Epithelial cell of esophagus (primary cell): ENCODE results near the gene TTC21A.
A peak's percentile ranks its signal among the peaks of the same experiment; 100 is the strongest.

Experiments
- DNase-seq: peaks from one replicate; pipeline ENCODE4 v3.0.0; 2010; ENCODE audit warnings: low read depth
- H3K4me3 ChIP-seq: 2 replicates; pipeline ENCODE4 v1.5.1; 2011; ENCODE audit warnings: mild to moderate bottlenecking, low read length, control low read depth
- TF ChIP-seq, protein P1 (sequence below): IDR thresholded peaks from 2 replicates; pipeline ENCODE4 v1.5.1; 2011; ENCODE audit warnings: low read depth, mild to moderate bottlenecking, low read length, control low read depth, inconsistent platforms; ENCODE audit not compliant: insufficient read depth; ENCODE audit errors: missing control alignments

The TTC21A gene

DNA sequence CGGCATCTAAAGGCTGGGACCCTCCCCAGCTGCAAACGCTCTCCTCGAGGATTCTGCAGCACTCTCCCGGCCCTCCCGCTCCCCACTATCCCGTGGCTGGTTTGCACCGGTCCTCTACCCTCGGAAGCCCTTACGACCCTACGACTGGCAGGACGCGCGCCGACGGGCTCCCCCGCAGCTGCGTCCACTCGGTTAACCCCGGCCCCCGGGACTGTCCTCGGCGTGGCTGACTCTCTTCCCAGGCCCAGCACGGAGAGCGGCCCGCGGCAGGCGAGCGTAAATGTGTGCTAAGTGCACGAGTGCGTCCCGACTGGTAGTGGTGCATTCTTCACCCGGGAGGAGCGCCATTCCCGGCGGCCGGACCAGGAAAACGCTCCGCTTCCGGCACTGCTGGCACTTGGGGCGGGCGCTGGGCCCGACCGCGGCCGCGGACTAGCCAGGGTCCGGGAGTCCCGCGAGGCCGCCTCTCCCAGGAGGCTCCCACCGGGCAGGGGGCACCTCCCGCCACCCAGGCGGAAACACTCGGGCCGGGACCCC, 561 bp upstream of the TTC21A start:
- peak; percentile 75 for DNase-seq
- TF ChIP-seq, protein P1, sequence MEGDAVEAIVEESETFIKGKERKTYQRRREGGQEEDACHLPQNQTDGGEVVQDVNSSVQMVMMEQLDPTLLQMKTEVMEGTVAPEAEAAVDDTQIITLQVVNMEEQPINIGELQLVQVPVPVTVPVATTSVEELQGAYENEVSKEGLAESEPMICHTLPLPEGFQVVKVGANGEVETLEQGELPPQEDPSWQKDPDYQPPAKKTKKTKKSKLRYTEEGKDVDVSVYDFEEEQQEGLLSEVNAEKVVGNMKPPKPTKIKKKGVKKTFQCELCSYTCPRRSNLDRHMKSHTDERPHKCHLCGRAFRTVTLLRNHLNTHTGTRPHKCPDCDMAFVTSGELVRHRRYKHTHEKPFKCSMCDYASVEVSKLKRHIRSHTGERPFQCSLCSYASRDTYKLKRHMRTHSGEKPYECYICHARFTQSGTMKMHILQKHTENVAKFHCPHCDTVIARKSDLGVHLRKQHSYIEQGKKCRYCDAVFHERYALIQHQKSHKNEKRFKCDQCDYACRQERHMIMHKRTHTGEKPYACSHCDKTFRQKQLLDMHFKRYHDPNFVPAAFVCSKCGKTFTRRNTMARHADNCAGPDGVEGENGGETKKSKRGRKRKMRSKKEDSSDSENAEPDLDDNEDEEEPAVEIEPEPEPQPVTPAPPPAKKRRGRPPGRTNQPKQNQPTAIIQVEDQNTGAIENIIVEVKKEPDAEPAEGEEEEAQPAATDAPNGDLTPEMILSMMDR: no peak
- H3K4me3 ChIP-seq: peak overlapping the region; percentile 89

DNA sequence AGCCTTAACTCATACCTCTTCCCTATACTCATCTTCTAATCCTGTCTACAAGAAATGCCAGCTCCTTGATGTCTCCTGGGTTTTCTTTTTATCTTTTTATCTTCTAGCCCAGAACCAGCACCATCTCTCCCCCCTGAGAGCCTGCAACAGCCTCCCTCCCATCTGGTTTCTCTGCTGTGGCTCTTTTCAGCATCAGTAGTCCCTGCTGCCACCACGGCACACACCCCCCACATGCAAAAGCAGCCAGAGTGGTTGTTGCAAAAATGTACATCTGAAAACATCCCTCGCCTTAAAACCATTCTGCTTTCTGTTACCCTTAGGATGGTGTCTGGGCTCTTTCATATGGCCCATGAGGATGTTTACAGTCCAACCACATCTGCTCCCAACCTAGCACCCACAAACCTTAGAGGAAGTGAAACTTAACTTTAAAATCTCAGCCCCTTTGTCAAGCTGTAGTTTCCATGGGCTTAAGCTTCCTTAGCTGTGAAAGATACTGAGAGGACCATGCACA, 775 bp downstream of the TTC21A start:
- TF ChIP-seq, protein P1: no peak
- DNase-seq: no peak
- peak overlapping the region; percentile 89 for H3K4me3 ChIP-seq

DNA sequence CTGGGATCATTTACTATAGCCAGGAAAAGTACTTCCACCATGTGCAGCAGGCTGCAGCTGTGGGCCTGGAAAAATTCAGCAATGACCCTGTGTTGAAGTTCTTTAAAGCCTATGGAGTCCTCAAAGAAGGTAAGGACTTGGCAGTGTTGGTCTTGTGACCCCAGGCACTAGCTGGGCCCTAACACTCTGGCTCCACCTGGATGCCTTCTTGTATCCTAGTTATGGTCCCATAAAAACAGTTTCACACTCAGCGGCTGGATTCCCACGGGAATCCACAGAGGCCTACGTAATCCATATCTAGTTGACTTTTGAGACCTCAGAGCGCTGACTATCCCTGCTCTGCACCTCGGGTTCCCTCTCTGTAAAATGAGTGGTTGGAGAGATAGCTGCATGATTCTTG, 1.6 kb downstream of the TTC21A start:
- no peak for DNase-seq
- TF ChIP-seq, protein P1: no peak
- H3K4me3 ChIP-seq: no peak overlapping the region

DNA sequence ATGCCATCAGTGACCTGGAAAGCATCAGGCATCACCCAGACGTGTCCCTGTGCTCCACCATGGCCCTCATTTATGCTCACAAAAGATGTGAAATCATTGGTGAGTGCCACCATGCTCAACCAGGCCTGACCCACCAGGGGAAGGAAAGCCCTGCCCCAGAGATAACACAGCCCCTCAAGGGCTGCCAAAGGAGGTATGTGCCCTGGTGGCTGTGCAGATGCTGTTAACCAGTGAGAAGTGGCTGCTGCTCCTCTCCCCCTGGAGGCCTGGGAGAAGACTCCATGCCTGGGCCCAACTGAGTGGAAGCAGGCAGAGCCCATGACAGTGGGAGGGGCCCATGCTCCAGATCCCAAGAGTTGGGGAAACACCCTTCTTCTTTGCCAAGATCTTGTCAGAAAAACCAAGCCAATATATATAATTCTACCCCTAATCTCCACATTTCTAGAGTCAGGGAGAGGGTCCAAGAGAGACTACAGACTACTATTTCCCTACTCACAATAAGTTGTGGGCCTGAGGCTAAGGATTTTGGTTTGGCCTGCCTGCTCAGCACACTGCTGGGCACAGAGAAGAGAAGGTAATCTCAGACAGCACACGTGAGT, 2.7 kb downstream of the TTC21A start:
- TF ChIP-seq, protein P1: no peak
- no peak for DNase-seq
- no peak overlapping the region for H3K4me3 ChIP-seq

DNA sequence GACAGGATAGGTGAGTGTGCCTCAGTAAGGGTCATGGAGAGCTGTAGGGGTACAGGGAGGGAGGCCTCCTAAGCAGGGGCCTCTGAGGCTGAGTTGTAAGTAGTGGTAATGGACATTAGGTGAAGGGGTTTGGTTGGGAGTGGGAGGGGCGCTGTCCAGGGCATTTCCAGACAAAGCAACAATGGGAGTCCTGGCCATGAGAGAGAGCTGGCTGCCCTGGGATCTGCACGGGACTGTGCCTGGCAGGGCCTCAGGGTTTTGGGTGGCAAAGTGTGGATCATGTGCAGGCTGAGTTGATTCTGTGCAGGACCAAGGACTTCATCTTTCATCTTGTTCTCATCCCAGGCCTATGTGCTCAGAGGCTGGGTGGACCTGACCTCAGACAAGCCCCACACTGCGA, 4.6 kb downstream of the TTC21A start:
- no peak for DNase-seq
- TF ChIP-seq, protein P1: no peak
- H3K4me3 ChIP-seq: no peak overlapping the region

DNA sequence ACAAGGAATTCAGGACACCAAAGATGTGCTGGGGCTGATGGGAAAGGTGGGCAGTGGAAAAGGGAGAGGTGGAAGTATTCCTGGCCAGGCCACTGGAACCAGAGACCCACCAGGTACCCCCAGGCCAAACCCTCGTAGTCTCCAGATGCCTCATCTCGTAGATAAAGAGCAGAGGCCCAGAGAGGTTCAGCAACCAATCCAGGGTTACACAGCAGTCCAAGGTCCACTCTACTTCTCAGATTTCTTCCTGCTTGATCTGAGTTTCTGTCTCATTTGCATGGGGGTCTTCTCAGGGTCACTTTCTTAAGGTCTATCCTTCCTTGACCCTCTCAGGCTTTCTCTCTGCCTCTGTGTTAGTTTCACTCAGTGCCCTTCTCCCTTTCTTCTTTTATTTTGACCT, 5.1 kb downstream of the TTC21A start:
- H3K4me3 ChIP-seq: no peak overlapping the region
- TF ChIP-seq, protein P1: no peak
- DNase-seq: no peak

DNA sequence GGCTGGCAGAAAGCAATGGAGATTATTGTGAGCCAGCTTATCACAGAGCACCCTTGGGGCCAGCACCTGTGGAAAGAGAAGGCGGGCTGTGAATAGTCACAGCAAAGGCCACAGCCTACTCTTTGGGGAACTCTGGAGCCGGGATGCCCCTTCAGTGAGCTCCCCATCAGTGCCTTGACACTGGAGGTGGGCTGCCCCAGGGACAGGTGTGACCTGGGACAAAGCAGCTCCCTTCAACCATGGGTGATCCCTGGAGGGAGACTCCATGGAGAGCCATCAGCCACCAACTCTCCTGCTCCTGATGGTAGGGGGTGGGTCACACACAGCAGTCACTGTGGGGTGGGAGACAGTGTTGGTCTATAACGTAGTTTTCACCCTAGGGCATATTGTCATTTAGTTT, 5.8 kb downstream of the TTC21A start:
- H3K4me3 ChIP-seq: no peak overlapping the region
- TF ChIP-seq, protein P1: no peak
- no peak for DNase-seq
